Endothelial cell of umbilical vein (primary cell): Measurements from ENCODE around the gene RPL6. TPM values are rescaled to one million over a fixed set of nuclear protein-coding genes. Genes with fewer than 3 reads are reported as not detected.

Experiments
- BruUV-seq: library from RNA; stranded (reverse); fragments of 400-500 nt; replicated peaks from 2 replicates; lab custom pipeline; 2021; lab: Mats Ljungman, UMichigan
- CTCF ChIA-PET: fragments of 300-600, 350-600 bp; sonication (Branson Sonifier 250); formaldehyde crosslinking; loops from one replicate; lab custom pipeline; 2021; ENCODE audit warnings: antibody characterized with exemption, inconsistent platforms; lab: Charles Lee
- POLR2A ChIA-PET: fragments of 300-600, 350-600 bp; sonication (Branson Sonifier 250); formaldehyde crosslinking; loops from one replicate; lab custom pipeline; 2021; ENCODE audit warnings: antibody characterized with exemption, inconsistent platforms; lab: Charles Lee
- DNase-seq: peaks from one replicate; pipeline ENCODE4 v3.0.0-alpha.2; 2011; ENCODE audit warnings: low read depth, low spot score
- FAIRE-seq: peaks from 2 replicates; lab custom pipeline; 2011; peaks lifted over from hg19 to GRCh38; lab: Jason Lieb, UNC
- H2AFZ ChIP-seq: 2 replicates; pipeline ENCODE4 v1.6.0; 2012; ENCODE audit warnings: low read depth, low read length, control low read depth, inconsistent platforms
- H3K27ac ChIP-seq: 2 replicates; pipeline ENCODE4 v1.5.1; 2011; ENCODE audit warnings: low read depth, mild to moderate bottlenecking, control low read depth, low read length, moderate library complexity; ENCODE audit not compliant: insufficient read depth
- H3K27me3 ChIP-seq, 2 experiments: 2 replicates each; pipeline versions ENCODE4 v1.6.0 to v1.6.1; 2011; ENCODE audit warnings: low read length in 2 of 2, mixed read lengths in 1 of 2; ENCODE audit not compliant: control insufficient read depth in 2 of 2, insufficient read depth in 2 of 2
- H3K36me3 ChIP-seq, 2 experiments: 2 replicates in 1 of 2; 3 replicates in 1 of 2; pipeline ENCODE4 v1.5.1; 2011; ENCODE audit warnings: low read length in 2 of 2, mild to moderate bottlenecking in 1 of 2, moderate library complexity in 1 of 2; ENCODE audit not compliant: control insufficient read depth in 2 of 2, insufficient read depth in 2 of 2; ENCODE audit errors: extremely low read depth in 1 of 2
- H3K4me1 ChIP-seq: 3 replicates; pipeline ENCODE4 v1.5.1; 2011; ENCODE audit warnings: mild to moderate bottlenecking, low read length; ENCODE audit not compliant: control insufficient read depth, insufficient read depth; ENCODE audit errors: extremely low read depth
- H3K4me2 ChIP-seq: 2 replicates; pipeline ENCODE4 v1.6.1; 2011; ENCODE audit warnings: low read length, control low read depth, mixed read lengths; ENCODE audit not compliant: insufficient read depth
- H3K4me3 ChIP-seq, 3 experiments: fragments of 200-600 bp in 1 of 3; sonication (generic), shearing (Covaris generic) in 1 of 3; replicated peaks in 1 of 3; 2 replicates each; pipeline ENCODE4 v1.5.1; 2011 to 2016; ENCODE audit warnings: control low read depth in 3 of 3, low read length in 3 of 3, mild to moderate bottlenecking in 2 of 3, inconsistent platforms in 1 of 3, low read depth in 1 of 3, moderate library complexity in 1 of 3; ENCODE audit not compliant: insufficient read depth in 1 of 3
- H3K79me2 ChIP-seq: 2 replicates; pipeline ENCODE4 v1.6.0; 2012; ENCODE audit warnings: low read length, inconsistent platforms; ENCODE audit not compliant: control insufficient read depth, insufficient read depth
- H3K9ac ChIP-seq: replicated peaks from 2 replicates; pipeline ENCODE3; 2011; ENCODE audit warnings: low read length, control low read depth; ENCODE audit not compliant: insufficient read depth; ENCODE audit errors: extremely low read depth
- H3K9me1 ChIP-seq: replicated peaks from 3 replicates; pipeline ENCODE4 v1.6.0; 2011; ENCODE audit warnings: mild to moderate bottlenecking, low read length; ENCODE audit not compliant: control insufficient read depth, insufficient read depth; ENCODE audit errors: extremely low read depth
- H3K9me3 ChIP-seq: replicated peaks from 2 replicates; pipeline ENCODE4 v1.5.1; 2012; ENCODE audit warnings: low read length, inconsistent platforms; ENCODE audit not compliant: control insufficient read depth, insufficient read depth
- H4K20me1 ChIP-seq: replicated peaks from 2 replicates; pipeline ENCODE3; 2011; ENCODE audit warnings: mild to moderate bottlenecking, low read length; ENCODE audit not compliant: control insufficient read depth, insufficient read depth; ENCODE audit errors: extremely low read depth
- EZH2 ChIP-seq: IDR thresholded peaks from 2 replicates; pipeline ENCODE4 v1.6.1; 2012; ENCODE audit warnings: borderline replicate concordance, low read depth, mild to moderate bottlenecking, moderate library complexity, low read length, inconsistent platforms; ENCODE audit not compliant: severe bottlenecking
- FOS ChIP-seq: IDR thresholded peaks from 2 replicates; pipeline ENCODE4 v1.6.1; 2011; ENCODE audit warnings: mild to moderate bottlenecking, low read length, moderate library complexity, borderline replicate concordance; ENCODE audit not compliant: insufficient read depth
- GATA2 ChIP-seq: IDR thresholded peaks from 2 replicates; pipeline ENCODE4 v1.7.0; 2011; ENCODE audit warnings: low read depth, mild to moderate bottlenecking, moderate library complexity, mixed read lengths, low read length; ENCODE audit not compliant: insufficient read length, insufficient read depth
- JUN ChIP-seq: IDR thresholded peaks from 2 replicates; pipeline ENCODE4 v1.6.1; 2011; ENCODE audit warnings: borderline replicate concordance, low read depth; ENCODE audit not compliant: insufficient read length, insufficient read depth
- MYC ChIP-seq: IDR thresholded peaks from one replicate; pipeline ENCODE4 v1.6.1; 2011; ENCODE audit warnings: mild to moderate bottlenecking, low read depth, low read length
- POLR2A ChIP-seq: IDR thresholded peaks from 2 replicates; pipeline ENCODE4 v1.6.1; 2012; ENCODE audit warnings: low read depth, mild to moderate bottlenecking, control low read depth, low read length
- POLR2AphosphoS5 ChIP-seq: IDR thresholded peaks from 2 replicates; pipeline ENCODE4 v1.6.1; 2012; ENCODE audit warnings: low read depth, mild to moderate bottlenecking, control low read depth, low read length, moderate library complexity; ENCODE audit not compliant: insufficient read depth
- dilution Hi-C: fragments of 300-500 bp; cut with MboI; formaldehyde crosslinking; loops from one replicate; pipeline ENCODE4 v1.15.0; 2019; ENCODE audit warnings: low sequenced_read_pairs; ENCODE audit not compliant: extremely low pct_ligation_motif_present
- intact Hi-C: fragments of 100-400 bp; cut with micrococcal nuclease; formaldehyde crosslinking; loops from one replicate; pipeline ENCODE4 v1.10.0; 2022
- polyA plus RNA-seq, 4 experiments: library from polyadenylated mRNA; depleted of rRNA in 3 of 4; stranded (reverse) in 3 of 4; unstranded in 1 of 4; fragments of >200 nt; gene quantifications; 2 replicates each; pipeline versions ENCODE4 v1.2.1 to v1.2.3, GENCODE V29; 2011 to 2012; ENCODE audit warnings: missing spikeins in 1 of 4
- total RNA-seq: library from RNA; stranded (reverse); gene quantifications from 2 replicates; pipeline ENCODE4 v1.2.3, GENCODE V29; 2021
- TF ChIP-seq, protein P1 (sequence below), 2 donors: IDR thresholded peaks; 1 replicate in 1 of 2; 2 replicates in 1 of 2; pipeline ENCODE4 v1.5.1; 2011; ENCODE audit warnings: low read length in 2 of 2, mild to moderate bottlenecking in 2 of 2, moderate library complexity in 2 of 2, control low read depth in 1 of 2, inconsistent platforms in 1 of 2, low read depth in 1 of 2; ENCODE audit not compliant: insufficient read depth in 1 of 2; ENCODE audit errors: extremely low read depth in 1 of 2
- TF ChIP-seq, protein P2 (sequence below): IDR thresholded peaks from 2 replicates; pipeline ENCODE4 v1.6.1; 2011; ENCODE audit not compliant: insufficient read depth, insufficient read length

The RPL6 gene
- total and polyA plus RNA-seq, 2 donors (not counting 3 experiments of a cell fraction or from before 2014, with no cell fraction given), result 998 to 1,385 TPM

DNA sequence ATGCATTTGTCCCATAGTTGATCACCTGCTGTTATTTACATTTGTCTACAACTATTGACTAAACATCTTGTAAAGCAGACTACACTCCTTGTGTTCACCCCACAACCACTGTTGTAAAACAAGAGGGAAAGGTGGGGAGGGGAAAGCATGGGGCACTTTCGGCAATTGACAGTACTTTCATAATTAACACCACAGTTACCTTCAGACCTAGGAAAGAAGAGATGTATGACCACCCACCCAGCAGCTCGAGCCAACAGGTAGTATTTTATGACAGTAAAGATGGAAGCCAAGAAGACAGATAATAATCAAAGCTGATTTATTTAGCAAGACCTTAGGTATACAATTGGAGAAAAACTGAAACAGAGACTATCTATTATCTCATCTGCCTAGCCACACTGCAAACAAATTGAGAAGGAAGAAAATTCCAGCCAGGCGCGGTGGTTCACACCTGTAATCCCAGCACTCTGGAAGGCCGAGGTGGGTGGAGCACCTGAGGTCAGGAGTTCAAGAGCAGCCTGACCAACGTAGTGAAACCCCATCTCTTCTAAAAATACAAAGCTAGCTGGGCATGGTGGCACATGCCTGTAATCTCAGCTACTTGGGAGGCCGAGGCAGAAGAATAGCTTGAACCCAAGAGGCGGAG lies 38.4 kb downstream of the RPL6 start:
- Histone ChIP-seq H3K27me3 (no peaks in the 10 kb centered on the region), H3K9me3 (no peaks in the 10 kb centered on the region), H3K4me2 (no peak overlapping the region), H4K20me1 (peaks cover 5% of the 10 kb centered on the region), H3K9me1 (no peaks in the 10 kb centered on the region), H3K4me1 (no peaks in the 10 kb centered on the region), H3K9ac (no peak overlapping the region), H3K4me3 (no peak overlapping the region), H3K79me2 (peaks cover 30% of the 10 kb centered on the region), H3K36me3 (no peaks in the 10 kb centered on the region), H3K27ac (no peak overlapping the region), H2AFZ (no peak overlapping the region)
- intact Hi-C loops (no loop called here), dilution Hi-C loops (no loop called here)
- FAIRE-seq, result no peak
- BruUV-seq, result no TSS peak
- no peak for TF ChIP-seq MYC
- no peak for TF ChIP-seq JUN
- no peak for TF ChIP-seq POLR2A
- TF ChIP-seq EZH2, result no peak
- no peak for TF ChIP-seq GATA2
- TF ChIP-seq, protein P1, sequence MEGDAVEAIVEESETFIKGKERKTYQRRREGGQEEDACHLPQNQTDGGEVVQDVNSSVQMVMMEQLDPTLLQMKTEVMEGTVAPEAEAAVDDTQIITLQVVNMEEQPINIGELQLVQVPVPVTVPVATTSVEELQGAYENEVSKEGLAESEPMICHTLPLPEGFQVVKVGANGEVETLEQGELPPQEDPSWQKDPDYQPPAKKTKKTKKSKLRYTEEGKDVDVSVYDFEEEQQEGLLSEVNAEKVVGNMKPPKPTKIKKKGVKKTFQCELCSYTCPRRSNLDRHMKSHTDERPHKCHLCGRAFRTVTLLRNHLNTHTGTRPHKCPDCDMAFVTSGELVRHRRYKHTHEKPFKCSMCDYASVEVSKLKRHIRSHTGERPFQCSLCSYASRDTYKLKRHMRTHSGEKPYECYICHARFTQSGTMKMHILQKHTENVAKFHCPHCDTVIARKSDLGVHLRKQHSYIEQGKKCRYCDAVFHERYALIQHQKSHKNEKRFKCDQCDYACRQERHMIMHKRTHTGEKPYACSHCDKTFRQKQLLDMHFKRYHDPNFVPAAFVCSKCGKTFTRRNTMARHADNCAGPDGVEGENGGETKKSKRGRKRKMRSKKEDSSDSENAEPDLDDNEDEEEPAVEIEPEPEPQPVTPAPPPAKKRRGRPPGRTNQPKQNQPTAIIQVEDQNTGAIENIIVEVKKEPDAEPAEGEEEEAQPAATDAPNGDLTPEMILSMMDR (IDR thresholded peaks at IDR 0.05; ENCODE audit: extremely low read depth in 1 of 2, insufficient read depth in 1 of 2, low read depth in 1 of 2, low read length in 2 of 2), result no peak
- TF ChIP-seq POLR2AphosphoS5, result no peak
- TF ChIP-seq, protein P2, sequence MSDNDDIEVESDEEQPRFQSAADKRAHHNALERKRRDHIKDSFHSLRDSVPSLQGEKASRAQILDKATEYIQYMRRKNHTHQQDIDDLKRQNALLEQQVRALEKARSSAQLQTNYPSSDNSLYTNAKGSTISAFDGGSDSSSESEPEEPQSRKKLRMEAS, result no peak
- TF ChIP-seq FOS, result no peak
- ChIA-PET CTCF (no interaction called here), POLR2A (no interaction called here)
- no peak for DNase-seq
